NB4 (cell line): ENCODE measurements around the gene RGPD3.

Experiments
- DNase-seq: peaks from one replicate; pipeline ENCODE4 v3.0.0; 2010; ENCODE audit warnings: low read depth
- H3K4me3 ChIP-seq: one replicate; pipeline ENCODE4 v1.5.1; 2011; ENCODE audit warnings: mild to moderate bottlenecking, low read depth, low read length, moderate library complexity
- MAX ChIP-seq: IDR thresholded peaks from 2 replicates; pipeline ENCODE4 v1.6.1; 2011; ENCODE audit warnings: low read depth, low read length
- MYC ChIP-seq: IDR thresholded peaks from 2 replicates; pipeline ENCODE4 v1.6.1; 2011; ENCODE audit warnings: low read depth, low read length
- POLR2A ChIP-seq: IDR thresholded peaks from 2 replicates; pipeline ENCODE4 v1.6.1; 2011; ENCODE audit warnings: mild to moderate bottlenecking; ENCODE audit not compliant: insufficient read length; ENCODE audit errors: extremely low read depth
- TF ChIP-seq, protein P1 (sequence below): IDR thresholded peaks from one replicate; pipeline ENCODE4 v1.5.1; 2012; ENCODE audit warnings: low read depth, low read length

Gene RGPD3

DNA sequence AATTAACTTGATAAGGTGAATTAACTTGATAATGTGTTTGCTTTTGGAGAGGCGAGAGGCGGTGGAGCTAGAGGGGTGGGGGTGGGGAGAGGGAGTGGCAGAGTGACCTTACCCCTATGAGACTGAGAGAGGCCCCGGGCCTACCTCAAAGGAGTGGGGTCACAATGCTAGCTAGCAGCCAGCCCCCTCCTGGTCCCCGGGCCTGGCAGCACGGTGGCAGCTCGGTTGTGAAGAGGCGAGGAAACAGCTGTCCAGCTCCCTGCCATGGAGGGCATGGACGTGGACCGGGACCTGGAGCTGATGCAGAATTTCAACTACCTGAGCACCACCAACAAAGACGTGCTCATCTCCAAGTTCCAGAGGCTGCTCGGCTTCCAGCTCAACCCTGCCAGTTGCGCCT, 123.9 kb downstream of the RGPD3 start:
- no peak for DNase-seq
- TF ChIP-seq MYC (no peak), POLR2A (no peak), MAX (no peak)
- TF ChIP-seq, protein P1, sequence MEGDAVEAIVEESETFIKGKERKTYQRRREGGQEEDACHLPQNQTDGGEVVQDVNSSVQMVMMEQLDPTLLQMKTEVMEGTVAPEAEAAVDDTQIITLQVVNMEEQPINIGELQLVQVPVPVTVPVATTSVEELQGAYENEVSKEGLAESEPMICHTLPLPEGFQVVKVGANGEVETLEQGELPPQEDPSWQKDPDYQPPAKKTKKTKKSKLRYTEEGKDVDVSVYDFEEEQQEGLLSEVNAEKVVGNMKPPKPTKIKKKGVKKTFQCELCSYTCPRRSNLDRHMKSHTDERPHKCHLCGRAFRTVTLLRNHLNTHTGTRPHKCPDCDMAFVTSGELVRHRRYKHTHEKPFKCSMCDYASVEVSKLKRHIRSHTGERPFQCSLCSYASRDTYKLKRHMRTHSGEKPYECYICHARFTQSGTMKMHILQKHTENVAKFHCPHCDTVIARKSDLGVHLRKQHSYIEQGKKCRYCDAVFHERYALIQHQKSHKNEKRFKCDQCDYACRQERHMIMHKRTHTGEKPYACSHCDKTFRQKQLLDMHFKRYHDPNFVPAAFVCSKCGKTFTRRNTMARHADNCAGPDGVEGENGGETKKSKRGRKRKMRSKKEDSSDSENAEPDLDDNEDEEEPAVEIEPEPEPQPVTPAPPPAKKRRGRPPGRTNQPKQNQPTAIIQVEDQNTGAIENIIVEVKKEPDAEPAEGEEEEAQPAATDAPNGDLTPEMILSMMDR, result no peak
- no peak overlapping the region for H3K4me3 ChIP-seq

DNA sequence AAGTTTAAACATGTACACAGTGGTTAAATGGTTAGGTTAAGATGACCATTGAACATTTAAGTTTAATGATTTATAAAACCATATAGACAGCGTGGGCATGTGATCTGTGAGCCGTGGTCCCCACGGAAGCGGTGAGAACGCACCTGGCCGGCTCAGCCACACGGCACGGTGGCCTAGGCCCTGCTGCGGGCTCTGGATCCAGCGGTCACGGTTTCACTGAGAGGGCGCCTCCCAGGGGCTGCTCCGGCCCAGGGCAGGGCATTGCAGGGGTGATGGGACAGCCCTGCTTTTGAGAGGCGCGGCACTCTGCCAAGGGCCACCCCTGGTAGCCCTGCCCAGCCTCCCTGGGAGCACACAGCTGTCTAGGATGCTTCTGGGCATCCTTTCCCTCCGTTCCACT, 124.9 kb downstream of the RGPD3 start:
- no peak overlapping the region for H3K4me3 ChIP-seq
- TF ChIP-seq, protein P1, result no peak
- no peak for TF ChIP-seq MAX
- no peak for TF ChIP-seq MYC
- no peak for DNase-seq

GRCh38 chr2:106342831-106343251, 125.4 kb downstream of the RGPD3 start:
- DNase-seq, result no peak
- H3K4me3 ChIP-seq, result no peak overlapping the region
- no peak for TF ChIP-seq POLR2A
- TF ChIP-seq, protein P1, result no peak

- no peak for TF ChIP-seq MAX
- TF ChIP-seq MYC, result no peak
- TF ChIP-seq POLR2A, result no peak
- TF ChIP-seq, protein P1, result no peak
- no peak for DNase-seq
Observed at GRCh38 chr2:106341666-106342065, 126.5 kb downstream of the RGPD3 start.

More at GRCh38 chr2:106341666-106342065, 126.5 kb downstream of the RGPD3 start:
- no peak overlapping the region for H3K4me3 ChIP-seq
